Activated naive CD4-positive, alpha-beta T cell (primary cell): ENCODE data around the gene SLC25A26.

Source experiments
- DNase-seq, 4 experiments: peaks; one replicate each; lab custom pipeline; 2025; lab: John Stamatoyannopoulos, UW

Gene SLC25A26

GRCh38 chr3:66227051-66227450, 6.2 kb downstream of the SLC25A26 start:
- DNase-seq, result no peak

- DNase-seq, result no peak
Observed at GRCh38 chr3:66227915-66228314, 7.1 kb downstream of the SLC25A26 start.

- no peak for DNase-seq
Observed at GRCh38 chr3:66228707-66229106, 7.9 kb downstream of the SLC25A26 start.

GRCh38 chr3:66229931-66230330, 9.1 kb downstream of the SLC25A26 start:
- no peak for DNase-seq

- no peak for DNase-seq
Observed at GRCh38 chr3:66233033-66233432, 12.2 kb downstream of the SLC25A26 start.

GRCh38 chr3:66236281-66236680, 15.5 kb downstream of the SLC25A26 start:
- DNase-seq, result no peak

- no peak for DNase-seq
Observed at GRCh38 chr3:66237552-66237951, 16.8 kb downstream of the SLC25A26 start.

GRCh38 chr3:66239513-66240123, 18.8 kb downstream of the SLC25A26 start:
- DNase-seq, result no peak

GRCh38 chr3:66241466-66241865, 20.7 kb downstream of the SLC25A26 start:
- no peak for DNase-seq

- DNase-seq, result no peak
Observed at GRCh38 chr3:66242788-66243464, 22.1 kb downstream of the SLC25A26 start.

- DNase-seq, result no peak
Observed at GRCh38 chr3:66248641-66249040, 27.8 kb downstream of the SLC25A26 start.

GRCh38 chr3:66253790-66254620, 33.2 kb downstream of the SLC25A26 start:
- no peak for DNase-seq

- DNase-seq, result no peak
Observed at GRCh38 chr3:66255865-66256264, 35.1 kb downstream of the SLC25A26 start.

- DNase-seq, result no peak
Observed at GRCh38 chr3:66256806-66257205, 36.0 kb downstream of the SLC25A26 start.

GRCh38 chr3:66259566-66260255, 38.9 kb downstream of the SLC25A26 start:
- no peak for DNase-seq

GRCh38 chr3:66260431-66260830, 39.6 kb downstream of the SLC25A26 start:
- DNase-seq, result no peak

GRCh38 chr3:66261355-66261754, 40.6 kb downstream of the SLC25A26 start:
- DNase-seq, result no peak

- no peak for DNase-seq
Observed at GRCh38 chr3:66265649-66266048, 44.8 kb downstream of the SLC25A26 start.

GRCh38 chr3:66266551-66266950, 45.8 kb downstream of the SLC25A26 start:
- no peak for DNase-seq

GRCh38 chr3:66267031-66267430, 46.2 kb downstream of the SLC25A26 start:
- DNase-seq, result no peak

- no peak for DNase-seq
Observed at GRCh38 chr3:66267906-66268305, 47.1 kb downstream of the SLC25A26 start.

GRCh38 chr3:66268864-66269263, 48.1 kb downstream of the SLC25A26 start:
- no peak for DNase-seq
